Adrenal gland (tissue), 5 donors: ENCODE data around the gene PCSK6.

ENCODE experiments used
- POLR2A ChIP-seq, 2 donors: fragments of 450-650 bp; IDR thresholded peaks; one replicate each; pipeline ENCODE4 v1.6.1; 2017; ENCODE audit warnings: antibody characterized with exemption in 2 of 2, mild to moderate bottlenecking in 2 of 2, moderate library complexity in 1 of 2
- TF ChIP-seq, protein P1 (sequence below), 6 experiments: fragments of 450-650 bp in 4 of 6; fragments of 200-600 bp in 2 of 6; sonication (generic) in 1 of 6; IDR thresholded peaks; 1 replicate in 5 of 6; 2 replicates in 1 of 6; pipeline versions ENCODE4 v1.5.1 to v1.8.0; 2016 to 2021; ENCODE audit warnings: antibody characterized with exemption in 6 of 6, mild to moderate bottlenecking in 2 of 6, moderate library complexity in 1 of 6
- donor health status: DM: no; HTN: no; CAD: no.

GRCh38 chr15:101391981-101392640 lies 97.4 kb downstream of the PCSK6 start:
- TF ChIP-seq, protein P1, sequence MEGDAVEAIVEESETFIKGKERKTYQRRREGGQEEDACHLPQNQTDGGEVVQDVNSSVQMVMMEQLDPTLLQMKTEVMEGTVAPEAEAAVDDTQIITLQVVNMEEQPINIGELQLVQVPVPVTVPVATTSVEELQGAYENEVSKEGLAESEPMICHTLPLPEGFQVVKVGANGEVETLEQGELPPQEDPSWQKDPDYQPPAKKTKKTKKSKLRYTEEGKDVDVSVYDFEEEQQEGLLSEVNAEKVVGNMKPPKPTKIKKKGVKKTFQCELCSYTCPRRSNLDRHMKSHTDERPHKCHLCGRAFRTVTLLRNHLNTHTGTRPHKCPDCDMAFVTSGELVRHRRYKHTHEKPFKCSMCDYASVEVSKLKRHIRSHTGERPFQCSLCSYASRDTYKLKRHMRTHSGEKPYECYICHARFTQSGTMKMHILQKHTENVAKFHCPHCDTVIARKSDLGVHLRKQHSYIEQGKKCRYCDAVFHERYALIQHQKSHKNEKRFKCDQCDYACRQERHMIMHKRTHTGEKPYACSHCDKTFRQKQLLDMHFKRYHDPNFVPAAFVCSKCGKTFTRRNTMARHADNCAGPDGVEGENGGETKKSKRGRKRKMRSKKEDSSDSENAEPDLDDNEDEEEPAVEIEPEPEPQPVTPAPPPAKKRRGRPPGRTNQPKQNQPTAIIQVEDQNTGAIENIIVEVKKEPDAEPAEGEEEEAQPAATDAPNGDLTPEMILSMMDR (IDR thresholded peaks at IDR 0.05): no peak
- no peak for TF ChIP-seq POLR2A (IDR thresholded peaks at IDR 0.05)
